ENCODE measurements around the gene EXPH5.

EXPH5 gene

GRCh38 chr11:108601150-108601549 is 7.6 kb upstream of the EXPH5 start:
- FAIRE-seq (no peak), DNase-seq (ENCODE audit: insufficient read length, low spot score) (no peak)
- TF ChIP-seq CTCF (IDR thresholded peaks at IDR 0.05; ENCODE audit: insufficient read depth, missing control alignments), result no peak

GRCh38 chr11:108599978-108600377 is 6.4 kb upstream of the EXPH5 start:
- no peak for TF ChIP-seq CTCF (IDR thresholded peaks at IDR 0.05; ENCODE audit: insufficient read depth, missing control alignments)
- no peak for FAIRE-seq
- no peak for DNase-seq (ENCODE audit: insufficient read length, low spot score)

GRCh38 chr11:108597736-108598355 is 4.3 kb upstream of the EXPH5 start:
- FAIRE-seq, result no peak
- no peak for DNase-seq (ENCODE audit: insufficient read length, low spot score)
- TF ChIP-seq CTCF (IDR thresholded peaks at IDR 0.05; ENCODE audit: insufficient read depth, missing control alignments), result no peak

GRCh38 chr11:108596701-108597100 is 3.1 kb upstream of the EXPH5 start:
- FAIRE-seq, result no peak
- no peak for TF ChIP-seq CTCF (IDR thresholded peaks at IDR 0.05; ENCODE audit: insufficient read depth, missing control alignments)

GRCh38 chr11:108593923-108594434 is 411 bp upstream of the EXPH5 start:
- DNase-seq (ENCODE audit: insufficient read length, low spot score) (no peak), FAIRE-seq (no peak)
- TF ChIP-seq CTCF (IDR thresholded peaks at IDR 0.05; ENCODE audit: insufficient read depth, missing control alignments), result no peak

More at GRCh38 chr11:108596701-108597100, 3.1 kb upstream of the EXPH5 start:
- DNase-seq (ENCODE audit: insufficient read length, low spot score), result no peak

- no peak for FAIRE-seq
- no peak for DNase-seq (ENCODE audit: insufficient read length, low spot score)
- TF ChIP-seq CTCF (IDR thresholded peaks at IDR 0.05; ENCODE audit: insufficient read depth, missing control alignments), result no peak
Measured at GRCh38 chr11:108592591-108593213, 866 bp downstream of the EXPH5 start.

- TF ChIP-seq CTCF (IDR thresholded peaks at IDR 0.05; ENCODE audit: insufficient read depth, missing control alignments), result no peak
- FAIRE-seq, result no peak
Measured at GRCh38 chr11:108591893-108592292, 1.7 kb downstream of the EXPH5 start.

More at GRCh38 chr11:108591893-108592292, 1.7 kb downstream of the EXPH5 start:
- no peak for DNase-seq (ENCODE audit: insufficient read length, low spot score)
